ENCODE results near the gene SDF4.

Gene SDF4

DNA sequence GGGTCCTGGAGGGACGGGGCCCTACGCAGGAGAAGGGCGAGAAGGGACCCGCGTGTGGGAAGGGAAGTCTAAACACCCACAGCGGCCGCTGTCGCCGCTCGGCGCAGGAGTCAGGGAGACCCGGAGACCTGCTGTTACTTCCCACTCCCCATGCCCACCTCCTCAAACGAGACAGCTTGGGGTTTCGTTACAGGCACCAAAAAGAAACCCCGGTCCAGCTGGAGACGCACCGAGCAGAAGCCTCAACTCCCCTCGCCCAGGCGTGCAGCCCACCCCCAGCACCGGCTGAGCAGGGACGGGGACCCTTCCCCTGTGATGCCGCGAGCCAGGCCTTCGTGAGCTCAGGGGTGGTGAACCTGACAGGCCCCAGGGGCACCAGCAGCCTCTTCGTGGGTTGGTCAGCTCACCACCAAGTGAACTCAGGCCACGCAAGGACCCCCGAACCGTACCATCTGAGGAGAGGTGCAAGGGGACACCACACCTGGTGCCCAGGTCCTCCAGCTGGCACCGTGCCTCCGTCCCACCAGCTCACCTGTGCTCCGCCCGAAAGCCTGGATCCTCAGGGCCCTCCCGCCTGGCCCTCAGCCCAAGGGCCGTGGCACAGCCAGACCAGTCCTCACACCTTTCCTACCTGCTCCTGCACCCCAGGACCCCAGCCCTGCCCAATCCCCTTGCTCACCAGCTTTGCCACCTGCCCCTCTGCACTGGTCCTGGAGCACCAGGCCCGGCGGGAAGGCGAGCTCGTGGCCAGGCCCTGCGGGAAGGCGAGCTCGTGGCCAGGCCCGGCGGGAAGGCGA lies 5.0 kb downstream of the SDF4 start:
- DNase-seq (ENCODE audit: low spot score in 2 of 2) (no peak), ATAC-seq (replicated peaks; ENCODE audit: extremely low read depth, poor library complexity, severe bottlenecking) (no peak)
- Mint-ChIP-seq H3K27me3 (no peaks in the 10 kb centered on the region), H3K27ac (ENCODE audit: low read depth) (no peak overlapping the region), H3K9me3 (no peaks in the 10 kb centered on the region), H3K4me3 (no peak overlapping the region), H3K36me3 (ENCODE audit: insufficient read depth) (peaks cover 33% of the 10 kb centered on the region), H3K4me1 (peaks cover 30% of the 10 kb centered on the region)

DNA sequence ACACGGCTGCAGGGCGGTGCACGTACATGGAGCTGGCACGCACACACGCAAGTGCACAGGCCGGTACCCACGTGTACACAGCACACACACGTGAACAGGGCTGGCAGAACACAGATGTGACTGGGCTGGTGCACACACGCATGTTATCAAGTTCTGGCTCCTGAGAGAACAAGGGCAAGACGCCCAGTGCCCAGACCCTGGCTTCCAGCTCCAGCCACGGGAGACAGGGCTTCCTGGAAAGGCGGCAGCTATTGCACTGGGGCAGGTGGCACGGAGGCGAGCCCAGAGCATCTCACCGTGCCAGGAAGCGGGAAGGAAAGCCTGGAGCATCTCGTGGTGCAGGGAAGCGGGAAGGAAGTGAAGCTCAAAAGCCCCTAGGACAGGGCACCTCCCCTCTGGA lies 5.9 kb downstream of the SDF4 start:
- DNase-seq (ENCODE audit: low spot score in 2 of 2) (no peak), ATAC-seq (replicated peaks; ENCODE audit: extremely low read depth, poor library complexity, severe bottlenecking) (no peak)
- Mint-ChIP-seq H3K4me3 (no peak overlapping the region), H3K27ac (ENCODE audit: low read depth) (no peak overlapping the region), H3K9me3 (no peaks in the 10 kb centered on the region), H3K27me3 (no peaks in the 10 kb centered on the region), H3K36me3 (ENCODE audit: insufficient read depth) (peaks cover 31% of the 10 kb centered on the region), H3K4me1 (peaks cover 27% of the 10 kb centered on the region)

DNA sequence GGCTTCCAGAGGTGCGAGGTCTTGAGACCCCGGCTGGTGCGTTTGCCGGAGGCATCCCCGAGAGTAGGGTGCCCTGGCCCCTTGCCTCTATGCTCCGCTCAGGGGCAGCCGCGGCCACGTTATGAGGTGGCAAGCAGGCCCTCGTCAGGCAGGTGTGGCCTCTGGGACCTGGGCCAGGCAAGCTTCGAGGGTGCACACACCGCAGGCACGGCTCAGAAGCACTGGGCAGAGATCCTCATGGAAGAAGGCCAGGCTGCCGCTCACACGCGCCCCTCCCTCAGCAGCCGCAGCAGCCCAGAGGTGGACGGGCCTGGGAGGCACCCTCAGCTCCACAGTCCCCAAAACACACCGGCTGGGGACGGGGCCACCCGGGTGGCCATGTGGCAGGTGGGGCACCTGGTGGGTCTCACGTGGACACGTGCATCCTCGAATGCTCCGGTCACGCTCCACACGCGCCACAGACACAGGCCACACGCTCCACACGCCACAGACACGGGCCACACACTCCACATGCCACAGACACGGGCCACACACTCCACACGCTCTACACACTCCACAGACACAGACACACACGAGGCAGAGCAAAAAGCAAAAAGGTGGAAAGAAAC lies 6.5 kb downstream of the SDF4 start:
- H3K27me3 Mint-ChIP-seq: no peaks in the 10 kb centered on the region
- no peak overlapping the region for H3K27ac Mint-ChIP-seq (ENCODE audit: low read depth)
- H3K36me3 Mint-ChIP-seq (ENCODE audit: insufficient read depth): peaks cover 31% of the 10 kb centered on the region
- no peak for ATAC-seq (replicated peaks; ENCODE audit: extremely low read depth, poor library complexity, severe bottlenecking)
- H3K4me1 Mint-ChIP-seq: peaks cover 23% of the 10 kb centered on the region
- DNase-seq (ENCODE audit: low spot score in 2 of 2): no peak
- H3K4me3 Mint-ChIP-seq: no peak overlapping the region
- H3K9me3 Mint-ChIP-seq: no peaks in the 10 kb centered on the region

DNA sequence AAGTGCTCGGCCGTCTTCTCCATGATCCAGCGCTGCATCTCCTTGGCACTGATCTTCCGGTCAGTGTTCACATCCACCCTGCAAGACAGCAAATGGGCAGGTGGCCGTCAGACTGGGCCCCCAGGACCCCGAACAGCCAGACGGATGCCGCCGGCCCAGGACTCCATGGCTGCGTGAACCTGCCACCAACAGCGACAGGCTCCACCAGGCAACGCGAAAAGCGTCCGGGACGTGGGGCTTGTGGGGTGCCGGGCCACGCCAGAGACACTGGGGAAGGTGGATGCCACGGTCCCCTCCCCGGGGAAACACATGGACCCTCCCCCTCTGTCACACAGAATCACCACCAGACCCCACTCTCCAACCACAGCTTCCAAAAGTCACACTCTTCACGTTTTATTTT lies 7.9 kb downstream of the SDF4 start:
- DNase-seq (ENCODE audit: low spot score in 2 of 2) (no peak), ATAC-seq (replicated peaks; ENCODE audit: extremely low read depth, poor library complexity, severe bottlenecking) (no peak)
- peaks cover 35% of the 10 kb centered on the region for H3K36me3 Mint-ChIP-seq (ENCODE audit: insufficient read depth)
- H3K4me3 Mint-ChIP-seq: no peak overlapping the region
- no peaks in the 10 kb centered on the region for H3K27me3 Mint-ChIP-seq
- peaks cover 19% of the 10 kb centered on the region for H3K4me1 Mint-ChIP-seq
- H3K27ac Mint-ChIP-seq (ENCODE audit: low read depth): peak overlapping the region; percentile 76
- no peaks in the 10 kb centered on the region for H3K9me3 Mint-ChIP-seq

DNA sequence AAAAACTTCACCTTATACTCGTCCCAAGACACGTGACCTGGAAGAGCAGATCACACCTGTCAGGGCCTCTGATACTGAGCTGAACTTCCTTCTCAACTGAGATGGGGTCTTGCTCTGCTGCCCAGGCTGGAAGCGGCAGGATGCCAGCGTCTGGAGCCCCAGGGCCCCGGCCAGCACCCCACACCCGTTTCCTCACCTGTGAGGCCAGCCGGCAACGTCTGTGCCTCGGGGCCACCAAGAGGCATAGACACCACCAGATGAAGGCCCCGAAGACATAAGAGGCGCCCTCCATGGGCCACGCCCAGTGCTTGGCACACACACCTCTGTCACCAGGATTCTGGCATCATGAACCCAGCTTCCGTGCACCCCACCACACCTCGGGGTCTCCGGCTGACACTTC lies 8.5 kb downstream of the SDF4 start:
- H3K27ac Mint-ChIP-seq (ENCODE audit: low read depth): peak overlapping the region; percentile 76

DNA sequence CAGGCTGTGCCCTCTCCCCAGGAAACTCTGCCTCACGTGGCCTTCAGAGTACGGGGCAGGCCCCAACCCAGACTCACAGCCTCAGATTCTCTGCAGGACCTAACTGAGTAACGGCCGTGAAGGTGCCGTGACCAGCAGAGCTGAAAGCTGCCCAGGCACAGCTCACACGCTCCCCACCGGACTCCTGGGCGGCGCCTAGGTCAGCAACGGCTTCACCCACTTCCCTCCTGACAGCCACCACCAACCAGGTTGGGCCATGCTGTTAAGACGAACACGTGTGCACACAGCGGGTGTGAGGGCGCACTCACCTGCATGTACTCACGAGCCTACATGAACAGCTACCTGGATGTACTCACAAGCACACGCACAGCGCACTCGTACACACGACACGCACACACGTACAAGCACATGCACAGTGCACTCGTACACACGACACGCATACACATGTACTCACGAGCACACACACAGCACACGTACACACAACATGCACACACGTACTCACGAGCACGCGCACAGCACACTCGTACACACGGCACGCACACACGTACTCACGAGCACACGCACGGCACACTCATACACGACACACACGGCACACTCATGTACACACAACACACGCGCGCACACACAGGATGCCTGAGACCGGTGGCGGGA lies 9.1 kb downstream of the SDF4 start:
- Mint-ChIP-seq H3K27ac (ENCODE audit: low read depth) (peak overlapping the region; percentile 76), H3K36me3 (ENCODE audit: insufficient read depth) (peaks cover 39% of the 10 kb centered on the region), H3K9me3 (no peaks in the 10 kb centered on the region), H3K4me3 (no peak overlapping the region), H3K27me3 (no peaks in the 10 kb centered on the region), H3K4me1 (peaks cover 19% of the 10 kb centered on the region)
- DNase-seq (ENCODE audit: low spot score in 2 of 2) (no peak), ATAC-seq (replicated peaks; ENCODE audit: extremely low read depth, poor library complexity, severe bottlenecking) (no peak)

More for the DNA sequence above, 8.5 kb downstream of the SDF4 start:
- no peaks in the 10 kb centered on the region for H3K27me3 Mint-ChIP-seq
- no peak for DNase-seq (ENCODE audit: low spot score in 2 of 2)
- peaks cover 34% of the 10 kb centered on the region for H3K36me3 Mint-ChIP-seq (ENCODE audit: insufficient read depth)
- H3K9me3 Mint-ChIP-seq: no peaks in the 10 kb centered on the region
- no peak for ATAC-seq (replicated peaks; ENCODE audit: extremely low read depth, poor library complexity, severe bottlenecking)
- peaks cover 19% of the 10 kb centered on the region for H3K4me1 Mint-ChIP-seq
- H3K4me3 Mint-ChIP-seq: no peak overlapping the region

DNA sequence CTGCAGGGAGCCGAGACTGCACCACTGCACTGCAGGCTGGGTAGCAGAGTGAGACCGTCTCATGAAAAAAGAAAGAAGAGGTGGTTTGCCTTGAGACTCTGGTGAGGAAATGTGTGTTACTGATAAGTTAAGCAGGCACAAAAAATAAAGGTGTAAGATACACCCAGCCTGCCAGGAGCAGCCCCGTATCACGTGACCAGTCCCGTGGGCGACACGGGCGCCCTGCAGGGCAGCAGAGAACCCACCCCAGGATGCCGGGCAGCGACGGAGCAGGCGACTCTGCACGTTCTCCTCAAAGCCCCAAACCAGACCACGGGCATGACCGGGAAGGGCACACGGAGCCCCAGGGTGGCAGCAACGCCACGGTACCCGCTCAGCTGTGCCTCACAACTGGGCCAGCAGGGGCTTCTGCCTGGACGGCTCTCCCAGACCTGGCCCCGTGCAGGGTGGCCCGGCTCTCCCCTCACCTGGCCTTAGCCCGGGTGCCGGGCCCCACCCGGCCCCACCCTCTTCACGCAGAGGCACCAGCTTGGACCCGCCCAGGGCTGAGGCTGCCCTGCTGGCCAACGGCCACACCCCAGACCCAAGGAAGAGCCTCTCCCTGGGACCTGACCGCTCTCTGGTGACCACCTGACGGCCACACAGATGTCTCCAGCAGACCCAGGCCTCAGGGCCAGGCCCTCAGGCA lies 9.8 kb downstream of the SDF4 start:
- Mint-ChIP-seq H3K27me3 (no peaks in the 10 kb centered on the region), H3K9me3 (no peaks in the 10 kb centered on the region), H3K36me3 (ENCODE audit: insufficient read depth) (peaks cover 38% of the 10 kb centered on the region), H3K4me3 (no peak overlapping the region), H3K27ac (ENCODE audit: low read depth) (peak overlapping the region; percentile 76), H3K4me1 (peaks cover 19% of the 10 kb centered on the region)
- DNase-seq (ENCODE audit: low spot score in 2 of 2): no peak
- peak; percentile 11 for ATAC-seq (replicated peaks; ENCODE audit: extremely low read depth, poor library complexity, severe bottlenecking)

DNA sequence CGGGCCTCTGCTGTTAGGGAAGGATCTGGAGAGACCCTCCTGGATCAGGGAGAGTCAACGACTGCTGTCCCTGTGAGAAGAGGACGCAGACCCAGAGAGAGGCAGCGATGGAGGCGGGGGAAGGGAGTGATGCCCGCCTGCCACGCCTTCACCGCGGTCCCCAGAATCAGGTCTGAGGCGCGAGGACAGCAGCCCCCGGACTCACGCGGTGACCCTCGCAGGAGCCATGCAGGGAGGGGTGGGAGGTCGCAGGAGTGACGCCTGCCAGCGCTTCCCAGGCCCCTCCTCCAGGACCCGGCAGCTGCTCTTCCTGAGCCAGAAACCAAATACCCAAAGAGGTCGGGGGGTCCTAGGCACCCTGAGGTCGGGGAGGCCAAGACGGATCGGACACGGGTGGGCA lies 11.6 kb downstream of the SDF4 start:
- no peak for ATAC-seq (replicated peaks; ENCODE audit: extremely low read depth, poor library complexity, severe bottlenecking)
- H3K4me1 Mint-ChIP-seq: peaks cover 21% of the 10 kb centered on the region
- H3K27me3 Mint-ChIP-seq: no peaks in the 10 kb centered on the region
- no peak overlapping the region for H3K27ac Mint-ChIP-seq (ENCODE audit: low read depth)
- no peaks in the 10 kb centered on the region for H3K9me3 Mint-ChIP-seq
- H3K4me3 Mint-ChIP-seq: no peak overlapping the region
- peaks cover 38% of the 10 kb centered on the region for H3K36me3 Mint-ChIP-seq (ENCODE audit: insufficient read depth)
- DNase-seq (ENCODE audit: low spot score in 2 of 2): no peak

DNA sequence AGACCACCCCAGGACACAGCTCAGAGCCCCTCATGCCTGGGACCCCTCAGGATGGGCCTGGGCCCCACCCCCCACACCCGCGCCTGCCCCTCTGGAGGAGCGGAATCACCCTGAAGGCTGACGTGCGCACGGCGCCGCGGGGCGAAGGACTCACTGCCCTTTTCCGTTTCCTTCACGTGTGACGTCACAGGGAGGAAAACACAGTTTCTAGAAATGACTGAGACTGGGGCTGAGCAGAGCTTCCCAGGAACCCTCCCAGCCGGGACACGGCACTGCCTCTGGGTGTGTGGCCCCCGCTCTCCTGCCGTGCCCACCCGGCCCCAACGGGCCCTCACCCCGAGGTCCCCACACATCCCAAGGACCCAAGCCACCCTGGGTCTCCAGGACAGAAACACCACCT lies 12.5 kb downstream of the SDF4 start:
- H3K9me3 Mint-ChIP-seq: no peaks in the 10 kb centered on the region
- DNase-seq (ENCODE audit: low spot score in 2 of 2): no peak
- peaks cover 29% of the 10 kb centered on the region for H3K4me1 Mint-ChIP-seq
- no peaks in the 10 kb centered on the region for H3K27me3 Mint-ChIP-seq
- ATAC-seq (replicated peaks; ENCODE audit: extremely low read depth, poor library complexity, severe bottlenecking): no peak
- H3K4me3 Mint-ChIP-seq: no peak overlapping the region
- H3K36me3 Mint-ChIP-seq (ENCODE audit: insufficient read depth): peaks cover 38% of the 10 kb centered on the region
- peak overlapping the region; percentile 67 for H3K27ac Mint-ChIP-seq (ENCODE audit: low read depth)

DNA sequence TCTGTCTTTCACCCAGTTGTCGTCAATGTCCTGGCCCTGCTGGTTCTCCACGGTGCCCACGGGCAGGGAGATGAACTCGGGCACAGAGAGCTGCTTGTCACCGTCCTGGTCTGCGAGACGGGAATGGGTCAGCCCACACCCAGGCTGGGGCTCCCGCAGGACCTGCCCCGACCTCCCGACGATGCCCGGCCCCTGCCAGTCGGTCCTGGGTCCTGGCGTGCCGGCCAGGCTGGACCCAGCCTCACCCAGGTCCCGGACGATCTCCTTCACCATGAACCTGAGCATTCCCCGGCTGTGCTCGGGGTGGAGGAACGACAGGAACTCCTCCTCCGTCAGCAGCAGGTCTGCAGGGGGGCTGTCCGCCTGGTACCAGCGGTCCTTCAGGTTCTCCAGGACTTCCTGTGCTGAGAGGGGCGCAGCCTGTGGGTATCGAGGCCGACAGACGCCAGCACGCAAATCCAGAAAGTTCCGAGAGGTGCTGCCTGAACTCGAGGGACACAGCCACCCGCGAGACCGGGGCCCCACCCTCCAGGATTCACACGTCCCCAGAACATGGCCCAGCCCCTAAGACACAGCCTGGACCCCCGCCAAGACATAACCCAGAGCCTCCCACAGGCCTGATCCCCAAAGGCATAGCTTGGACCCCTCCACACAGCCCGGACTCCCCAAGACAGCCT lies 13.1 kb downstream of the SDF4 start:
- H3K27ac Mint-ChIP-seq (ENCODE audit: low read depth): no peak overlapping the region
- H3K36me3 Mint-ChIP-seq (ENCODE audit: insufficient read depth): peaks cover 36% of the 10 kb centered on the region
- DNase-seq (ENCODE audit: low spot score in 2 of 2) (no peak), ATAC-seq (replicated peaks; ENCODE audit: extremely low read depth, poor library complexity, severe bottlenecking) (no peak)
- no peak overlapping the region for H3K4me3 Mint-ChIP-seq
- peaks cover 32% of the 10 kb centered on the region for H3K4me1 Mint-ChIP-seq
- no peaks in the 10 kb centered on the region for H3K27me3 Mint-ChIP-seq
- no peaks in the 10 kb centered on the region for H3K9me3 Mint-ChIP-seq

DNA sequence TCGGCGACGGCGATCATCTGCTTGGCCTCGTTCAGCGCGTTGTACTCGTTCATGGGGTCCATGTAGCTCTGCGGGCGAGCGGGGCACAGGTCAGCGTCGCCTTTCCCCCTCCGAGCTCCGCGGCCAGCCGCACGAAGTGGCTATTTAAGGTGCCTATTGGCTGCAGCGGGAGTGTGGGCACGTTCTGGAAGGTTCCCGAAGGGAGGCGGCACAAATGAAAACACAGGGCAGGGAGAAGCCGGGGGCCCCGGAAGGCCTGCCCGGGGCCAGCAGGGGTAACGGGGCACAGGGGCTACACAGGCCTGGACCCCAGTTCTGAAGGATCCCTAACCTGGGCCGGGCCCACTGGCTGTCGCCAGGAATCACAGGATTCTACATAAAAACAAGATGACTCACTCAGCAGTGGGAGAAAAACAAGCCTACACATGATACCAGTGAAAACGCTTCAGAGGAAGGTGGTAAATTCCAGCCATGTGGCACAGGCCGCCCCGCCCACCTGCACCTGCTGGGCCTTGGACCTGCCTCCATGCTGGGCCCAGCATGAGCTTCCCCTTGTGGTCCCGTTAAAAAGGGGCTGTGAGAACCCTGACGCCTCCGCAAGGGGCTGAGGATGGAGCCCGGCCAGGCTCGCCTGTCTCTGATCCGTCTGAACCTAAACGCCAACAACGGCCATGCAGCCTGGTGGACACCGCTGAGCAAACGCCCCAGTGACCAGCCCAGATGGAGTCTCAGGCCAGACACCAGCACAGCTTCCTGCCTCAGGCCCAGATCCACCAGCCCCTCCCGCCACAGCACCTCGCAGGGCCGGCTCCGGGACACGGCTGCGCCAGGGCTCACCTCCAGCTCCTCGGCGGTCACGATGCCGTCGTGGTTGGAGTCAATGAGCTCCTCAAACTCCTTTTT lies 13.9 kb downstream of the SDF4 start:
- H3K9me3 Mint-ChIP-seq: no peaks in the 10 kb centered on the region
- no peaks in the 10 kb centered on the region for H3K27me3 Mint-ChIP-seq
- ATAC-seq (replicated peaks; ENCODE audit: extremely low read depth, poor library complexity, severe bottlenecking) (no peak), DNase-seq (ENCODE audit: low spot score in 2 of 2) (no peak)
- H3K27ac Mint-ChIP-seq (ENCODE audit: low read depth): no peak overlapping the region
- no peak overlapping the region for H3K4me3 Mint-ChIP-seq
- peaks cover 31% of the 10 kb centered on the region for H3K36me3 Mint-ChIP-seq (ENCODE audit: insufficient read depth)
- peaks cover 27% of the 10 kb centered on the region for H3K4me1 Mint-ChIP-seq
